GM12878 (cell line): ENCODE measurements around the gene VASH1. TPM values are rescaled to one million over a fixed set of nuclear protein-coding genes. Genes with fewer than 3 reads are reported as not detected.

Experiments
- ATAC-seq: fragments of 200-7000 bp; cut with Tn5 transposase; 3 replicates; pipeline ENCODE4 v1.9.1; 2020; ENCODE audit warnings: mild to moderate bottlenecking, moderate library complexity
- BruUV-seq: library from RNA; stranded (reverse); fragments of 400-500 nt; replicated peaks from 2 replicates; lab custom pipeline; 2021; lab: Mats Ljungman, UMichigan
- CTCF ChIA-PET: fragments of 300-600 bp; sonication (Branson Sonifier 250); formaldehyde crosslinking; extraction: SDS; loops from one replicate; lab custom pipeline; 2021; ENCODE audit warnings: inconsistent platforms; lab: Yijun Ruan, JAX
- POLR2A ChIA-PET: fragments of 350-600 bp; formaldehyde crosslinking; extraction: SDS; loops from one replicate; lab custom pipeline; 2021; ENCODE audit warnings: inconsistent platforms; lab: Charles Lee
- RAD21 ChIA-PET: fragments of 300-600 bp; sonication (Branson Sonifier 250); formaldehyde crosslinking; loops from one replicate; lab custom pipeline; 2023; ENCODE audit warnings: antibody characterized with exemption; ENCODE audit not compliant: unreplicated experiment; lab: Charles Lee
- SMC1A ChIA-PET: fragments of 300-600 bp; sonication (Branson Sonifier 250); formaldehyde crosslinking; loops from one replicate; lab custom pipeline; 2023; ENCODE audit not compliant: unreplicated experiment, uncharacterized antibody; lab: Charles Lee
- DNase-seq: peaks from one replicate; pipeline ENCODE4 v3.0.0-alpha.2; 2011; ENCODE audit warnings: low read depth, low spot score
- FAIRE-seq: peaks from 3 replicates; lab custom pipeline; 2011; peaks lifted over from hg19 to GRCh38; lab: Jason Lieb, UNC
- H2AFZ ChIP-seq: 2 replicates; pipeline ENCODE4 v1.6.0; 2011; ENCODE audit warnings: low read depth, low read length, control low read depth; ENCODE audit not compliant: control insufficient read depth
- H3K27ac ChIP-seq: 2 replicates; pipeline ENCODE4 v1.5.1; 2011; ENCODE audit warnings: control low read depth; ENCODE audit not compliant: control insufficient read depth, insufficient read depth
- H3K27me3 ChIP-seq, 2 experiments: replicated peaks in 1 of 2; 2 replicates each; pipeline versions ENCODE4 v1.6.0 to v1.6.1; 2011; ENCODE audit warnings: low read length in 1 of 2; ENCODE audit not compliant: control insufficient read depth in 2 of 2, insufficient read depth in 2 of 2
- H3K36me3 ChIP-seq, 2 experiments: 2 replicates each; pipeline ENCODE4 v1.5.1; 2011; ENCODE audit warnings: low read length in 1 of 2; ENCODE audit not compliant: control insufficient read depth in 2 of 2, insufficient read depth in 2 of 2
- H3K4me1 ChIP-seq: 2 replicates; pipeline ENCODE4 v1.6.1; 2011; ENCODE audit warnings: mild to moderate bottlenecking, low read length, moderate library complexity, mixed read lengths; ENCODE audit not compliant: control insufficient read depth, insufficient read depth
- H3K4me2 ChIP-seq: 2 replicates; pipeline ENCODE4 v1.6.0; 2011; ENCODE audit warnings: control low read depth; ENCODE audit not compliant: control insufficient read depth, insufficient read depth
- H3K4me3 ChIP-seq: fragments of 200-600 bp; sonication (generic); 2 replicates; pipeline ENCODE4 v1.5.1; 2016
- H3K79me2 ChIP-seq: 2 replicates; pipeline ENCODE4 v1.6.0; 2011; ENCODE audit warnings: low read length; ENCODE audit not compliant: control insufficient read depth, insufficient read depth
- H3K9ac ChIP-seq: 2 replicates; pipeline ENCODE4 v1.8.0; 2011; ENCODE audit warnings: low read length, control low read depth, mixed read lengths; ENCODE audit not compliant: control insufficient read depth, insufficient read depth
- H3K9me3 ChIP-seq: replicated peaks from 3 replicates; pipeline ENCODE4 v1.5.1; 2011; ENCODE audit warnings: mild to moderate bottlenecking, low read length; ENCODE audit not compliant: control insufficient read depth, insufficient read depth
- H4K20me1 ChIP-seq: 2 replicates; pipeline ENCODE4 v1.6.0; 2011; ENCODE audit not compliant: control insufficient read depth, insufficient read depth
- ATF2 ChIP-seq: IDR thresholded peaks from 2 replicates; pipeline ENCODE4 v1.6.1; 2012; ENCODE audit warnings: low read length, inconsistent platforms
- BACH1 ChIP-seq: fragments of 450-650 bp; IDR thresholded peaks from 2 replicates; pipeline ENCODE4 v1.6.1; 2017; ENCODE audit warnings: mild to moderate bottlenecking, borderline replicate concordance
- BMI1 ChIP-seq: fragments of 450-650 bp; IDR thresholded peaks from 2 replicates; pipeline ENCODE4 v1.6.1; 2016; ENCODE audit warnings: mild to moderate bottlenecking, moderate library complexity, borderline replicate concordance
- BRCA1 ChIP-seq: IDR thresholded peaks from 2 replicates; pipeline ENCODE4 v1.6.1; 2011; ENCODE audit warnings: low read depth, low read length, improper control_type of control experiment
- CHD1 ChIP-seq: IDR thresholded peaks from 2 replicates; pipeline ENCODE4 v1.6.1; 2012; ENCODE audit warnings: low read depth, low read length, improper control_type of control experiment
- CREB1 ChIP-seq: IDR thresholded peaks from 2 replicates; pipeline ENCODE4 v1.6.1; 2012; ENCODE audit warnings: low read depth, mild to moderate bottlenecking, inconsistent platforms
- FOXM1 ChIP-seq: IDR thresholded peaks from 2 replicates; pipeline ENCODE4 v1.6.1; 2012; ENCODE audit warnings: low read depth, mild to moderate bottlenecking, inconsistent platforms, low read length, moderate library complexity
- HSF1 ChIP-seq: fragments of 150-350 bp; IDR thresholded peaks from 2 replicates; pipeline ENCODE4 v1.6.1; 2014; ENCODE audit warnings: mild to moderate bottlenecking, low read depth, low read length
- IKZF1 ChIP-seq: fragments of 450-650 bp; conservative IDR thresholded peaks from 2 replicates; pipeline ENCODE4 v1.6.1; 2017; ENCODE audit warnings: antibody characterized with exemption, mild to moderate bottlenecking
- NR2C1 ChIP-seq: fragments of 450-650 bp; IDR thresholded peaks from 2 replicates; pipeline ENCODE4 v1.6.1; 2017; ENCODE audit warnings: antibody characterized with exemption, mild to moderate bottlenecking, moderate library complexity
- PKNOX1 ChIP-seq: fragments of 450-650 bp; IDR thresholded peaks from 2 replicates; pipeline ENCODE4 v1.6.1; 2016; ENCODE audit warnings: mild to moderate bottlenecking
- SIN3A ChIP-seq: IDR thresholded peaks from 2 replicates; pipeline ENCODE4 v1.6.1; 2012; ENCODE audit warnings: low read depth, low read length, improper control_type of control experiment
- SIX5 ChIP-seq: IDR thresholded peaks from 2 replicates; pipeline ENCODE4 v1.6.1; 2011; ENCODE audit warnings: mild to moderate bottlenecking, low read depth, low read length, moderate library complexity; ENCODE audit not compliant: severe bottlenecking
- SPI1 ChIP-seq: IDR thresholded peaks from 2 replicates; pipeline ENCODE4 v1.6.1; 2011; ENCODE audit warnings: low read depth, mild to moderate bottlenecking, low read length, moderate library complexity, borderline replicate concordance; ENCODE audit not compliant: insufficient read depth
- ZBTB11 ChIP-seq: fragments of 450-650 bp; formaldehyde crosslinking; IDR thresholded peaks from 2 replicates; pipeline ENCODE4 v1.5.0; 2022; ENCODE audit warnings: mild to moderate bottlenecking, missing genetic modification characterization
- ZNF217 ChIP-seq: fragments of 450-650 bp; IDR thresholded peaks from 2 replicates; pipeline ENCODE4 v1.6.1; 2017; ENCODE audit warnings: antibody characterized with exemption, mild to moderate bottlenecking
- ZNF24 ChIP-seq: fragments of 450-650 bp; IDR thresholded peaks from 2 replicates; pipeline ENCODE4 v1.6.1; 2017; ENCODE audit warnings: antibody characterized with exemption, mild to moderate bottlenecking
- WGBS: methylation state at CpG from one replicate; pipeline ENCODE4 v1.1.6; 2016; ENCODE audit warnings: low lambda C conversion rate; ENCODE audit not compliant: insufficient replicate concordance, insufficient coverage; ENCODE audit errors: missing lambda C conversion rate; 5-methylcytosine and 5-hydroxymethylcytosine counted together
- in situ Hi-C: fragments of 300-500 bp; cut with MboI; formaldehyde crosslinking; loops from 9 replicates; pipeline ENCODE4 v1.14.3; 2018; ENCODE audit warnings: mixed read lengths
- intact Hi-C: fragments of 100-400 bp; cut with micrococcal nuclease; formaldehyde crosslinking; loops from one replicate; pipeline ENCODE4 v1.14.2; 2022; ENCODE audit not compliant: unreplicated experiment
- polyA plus RNA-seq, 11 experiments: library from polyadenylated mRNA; depleted of rRNA in 4 of 11; unstranded in 6 of 11; stranded (reverse) in 5 of 11; fragments of >200 nt; fragmentation: Nextera tagmentation in 4 of 11; fragmentation: Illumina TruSeq in 1 of 11; extraction: Ambion mirVana in 4 of 11; extraction: Trizol in 1 of 11; gene quantifications; 1 replicate in 1 of 11; 2 replicates in 10 of 11; pipeline versions ENCODE4 v1.2.1 to v1.2.3, GENCODE V29; 2011 to 2016; ENCODE audit warnings: inconsistent platforms in 2 of 11, missing spikeins in 2 of 11, low read depth in 1 of 11
- total RNA-seq, 4 experiments: library from RNA; depleted of rRNA in 3 of 4; stranded (reverse); fragments of >200 nt in 3 of 4; fragmentation: Illumina TruSeq in 1 of 4; extraction: Trizol in 1 of 4; gene quantifications; 2 replicates each; pipeline versions ENCODE4 v1.2.1 to v1.2.3, GENCODE V29; 2013 to 2021

The VASH1 gene
- total and polyA plus RNA-seq, 10 of the 15 experiments (the other 5 are each of a cell fraction or from before 2014, with no cell fraction given): 0.06 to 2.3 (median 0.53) TPM

GRCh38 chr14:76719666-76720065 is 41.6 kb upstream of the VASH1 start:
- no TSS peak for BruUV-seq
- peaks cover 14% of the 10 kb centered on the region for H3K4me1 ChIP-seq
- ChIA-PET POLR2A (no interaction called here), SMC1A (interaction anchor here (1.2 kb wide), 1 partner anchor 10 kb away, joined by 4 read pairs; no protein-coding TSS in a partner anchor), RAD21 (no interaction called here), CTCF (interaction anchor here (1.7 to 8.0 kb wide), 2 partner anchors 9 to 91 kb away, joined by 4 to 48 read pairs; no protein-coding TSS in a partner anchor)
- intact Hi-C loops (no loop called here), in situ Hi-C loops (loop anchor here (5.0 to 10.0 kb wide), 2 partner anchors 63 to 345 kb away; no protein-coding TSS in a partner anchor)
- H3K36me3 ChIP-seq: no peaks in the 10 kb centered on the region
- no peak for DNase-seq
- H3K27ac ChIP-seq: no peak overlapping the region; the same call in 1 of the 2 replicates
- H3K4me2 ChIP-seq: no peak overlapping the region
- H2AFZ ChIP-seq: no peak overlapping the region
- H3K9me3 ChIP-seq: no peaks in the 10 kb centered on the region; the same call in 2 of the 3 replicates
- H3K9ac ChIP-seq: no peak overlapping the region
- no peaks in the 10 kb centered on the region for H4K20me1 ChIP-seq
- no peak for FAIRE-seq
- no peak for ATAC-seq
- 88% methylated on average over 9 of the region's 9 CpGs for WGBS
- H3K79me2 ChIP-seq: no peaks in the 10 kb centered on the region
- TF ChIP-seq BACH1 (no peak), HSF1 (no peak), CHD1 (no peak), ZNF217 (no peak), SIX5 (no peak), BMI1 (no peak), FOXM1 (no peak), SPI1 (no peak), ATF2 (no peak), BRCA1 (no peak), NR2C1 (no peak), PKNOX1 (no peak), SIN3A (no peak), ZNF24 (no peak), ZBTB11 (no peak), CREB1 (no peak), IKZF1 (no peak)
- H3K4me3 ChIP-seq: no peak overlapping the region
- H3K27me3 ChIP-seq: no peaks in the 10 kb centered on the region
